ENCODE results near the gene HMMR. TPM values are rescaled to one million over a fixed set of nuclear protein-coding genes. Genes with fewer than 3 reads are reported as not detected.

HMMR gene
- total and polyA plus RNA-seq, 2 experiments from 2014 or later, result 7.8 to 46.5 TPM

- Histone ChIP-seq H3K36me3 (no peaks in the 10 kb centered on the region), H3K9me3 (ENCODE audit: low read depth) (no peaks in the 10 kb centered on the region), H3K27ac (peak overlapping the region; percentile 8), H3K4me1 (ENCODE audit: low read depth) (peaks cover 11% of the 10 kb centered on the region), H3K27me3 (no peaks in the 10 kb centered on the region), H3K4me3 (no peak overlapping the region)
- no peak for TF ChIP-seq CTCF (IDR thresholded peaks at IDR 0.05; ENCODE audit: low read depth, low read length)
- peak in 1 of 2 donors; percentile 88 for DNase-seq (ENCODE audit: low read depth in 1 of 2, low spot score in 1 of 2)
Measured at GRCh38 chr5:163434401-163434866, 26.0 kb upstream of the HMMR start.

GRCh38 chr5:163436515-163436914, 23.9 kb upstream of the HMMR start:
- Histone ChIP-seq H3K36me3 (peaks cover 12% of the 10 kb centered on the region), H3K4me3 (peak overlapping the region; percentile 21), H3K27ac (peak overlapping the region; percentile 88), H3K4me1 (ENCODE audit: low read depth) (peaks cover 19% of the 10 kb centered on the region), H3K9me3 (ENCODE audit: low read depth) (no peaks in the 10 kb centered on the region), H3K27me3 (no peaks in the 10 kb centered on the region)
- DNase-seq (ENCODE audit: low read depth in 1 of 2, low spot score in 1 of 2), result no peak
- TF ChIP-seq CTCF (IDR thresholded peaks at IDR 0.05; ENCODE audit: low read depth, low read length), result no peak

- Histone ChIP-seq H3K4me3 (peak overlapping the region; percentile 21), H3K27ac (peak overlapping the region; percentile 88), H3K4me1 (ENCODE audit: low read depth) (peaks cover 19% of the 10 kb centered on the region), H3K36me3 (peaks cover 17% of the 10 kb centered on the region), H3K27me3 (no peaks in the 10 kb centered on the region), H3K9me3 (ENCODE audit: low read depth) (no peaks in the 10 kb centered on the region)
- DNase-seq (ENCODE audit: low read depth in 1 of 2, low spot score in 1 of 2), result no peak
- no peak for TF ChIP-seq CTCF (IDR thresholded peaks at IDR 0.05; ENCODE audit: low read depth, low read length)
Measured at GRCh38 chr5:163437011-163437308, 23.5 kb upstream of the HMMR start.

GRCh38 chr5:163437309-163438182, 22.9 kb upstream of the HMMR start, which contains the start of gene CCNG1:
TSS of gene CCNG1 (plus strand) at chr5:163437595. CDS start at chr5:163439257, 1,662 bp downstream.
- peaks cover 19% of the 10 kb centered on the region for H3K4me1 ChIP-seq (ENCODE audit: low read depth)
- DNase-seq (ENCODE audit: low read depth in 1 of 2, low spot score in 1 of 2), result peak; percentile 98 to 99
- peaks cover 23% of the 10 kb centered on the region for H3K36me3 ChIP-seq
- TF ChIP-seq CTCF (IDR thresholded peaks at IDR 0.05; ENCODE audit: low read depth, low read length), result no peak
- H3K4me3 ChIP-seq, result peak within 1 kb of the TSS; percentile 73
- no peaks in the 10 kb centered on the region for H3K9me3 ChIP-seq (ENCODE audit: low read depth)
- no peaks in the 10 kb centered on the region for H3K27me3 ChIP-seq
- H3K27ac ChIP-seq, result peak within 1 kb of the TSS; percentile 98

GRCh38 chr5:163439092-163439425, 21.4 kb upstream of the HMMR start:
- Histone ChIP-seq H3K4me3 (peak overlapping the region; percentile 73), H3K27ac (peak overlapping the region; percentile 0), H3K27me3 (no peaks in the 10 kb centered on the region), H3K4me1 (ENCODE audit: low read depth) (peaks cover 19% of the 10 kb centered on the region), H3K36me3 (peaks cover 34% of the 10 kb centered on the region), H3K9me3 (ENCODE audit: low read depth) (no peaks in the 10 kb centered on the region)
- peak; percentile 24 to 45 for DNase-seq (ENCODE audit: low read depth in 1 of 2, low spot score in 1 of 2)
- TF ChIP-seq CTCF (IDR thresholded peaks at IDR 0.05; ENCODE audit: low read depth, low read length), result no peak
